ENCODE results near the gene TNXB. TPM values are rescaled to one million over a fixed set of nuclear protein-coding genes. Genes with fewer than 3 reads are reported as not detected.
"Not testable (repeated sequence)": the region's sequence is repeated elsewhere in the genome, so short reads cannot be mapped to it uniquely, and the experiment has no call there.

TNXB gene
- total and polyA plus RNA-seq, 2 donors (not counting 1 experiment from before 2014, with no cell fraction given): 8.1 to 63.9 TPM

DNA sequence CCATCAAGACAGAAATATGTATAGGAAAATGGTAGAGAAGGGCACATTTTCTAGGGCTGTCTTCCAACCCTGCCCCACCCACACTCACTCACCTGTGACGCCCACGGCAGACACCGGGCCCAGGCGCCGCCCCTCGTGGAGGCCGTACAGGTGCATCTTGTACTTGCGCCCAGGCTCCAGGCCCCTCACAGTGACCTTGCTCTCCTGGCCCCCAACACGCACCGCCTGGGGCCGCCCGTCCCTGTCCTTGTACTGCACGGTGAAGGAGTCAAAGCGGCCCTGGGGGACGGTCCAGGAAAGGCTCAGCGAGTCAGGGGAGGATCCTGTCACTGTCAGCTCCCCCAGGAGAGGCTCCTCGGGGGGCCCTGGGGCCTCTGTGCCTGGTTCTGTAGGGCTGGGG is 51.2 kb downstream of the TNXB start:
- H3K9ac ChIP-seq (ENCODE audit: insufficient read depth, low read length): no peak overlapping the region
- no peak overlapping the region for H3K4me2 ChIP-seq (ENCODE audit: extremely low read depth, insufficient read depth, low read length)
- no peaks in the 10 kb centered on the region for H3K79me2 ChIP-seq (ENCODE audit: control insufficient read depth, insufficient read depth, low read length)
- H3K4me3 ChIP-seq (replicated peaks in 1 of 4; ENCODE audit: control extremely low read depth in 1 of 4, insufficient read depth in 1 of 4, low read depth in 3 of 4, low read length in 4 of 4): no peak overlapping the region
- DNase-seq (ENCODE audit: low read depth in 2 of 2): no peak
- no peaks in the 10 kb centered on the region for H4K20me1 ChIP-seq (ENCODE audit: control insufficient read depth, extremely low read depth, insufficient read depth, low read length)
- H3K27ac ChIP-seq (ENCODE audit: insufficient read depth, low read length): no peak overlapping the region
- H2AFZ ChIP-seq (ENCODE audit: low read length): no peak overlapping the region
- H3K9me3 ChIP-seq (ENCODE audit: control insufficient read depth, insufficient read depth, low read depth, low read length): no peaks in the 10 kb centered on the region
- peaks cover 2% of the 10 kb centered on the region for H3K36me3 ChIP-seq (ENCODE audit: control insufficient read depth, insufficient read depth, low read length)
- TF ChIP-seq EZH2 (IDR thresholded peaks at IDR 0.05; ENCODE audit: low read length, missing control alignments): no peak
- TF ChIP-seq, protein P1, sequence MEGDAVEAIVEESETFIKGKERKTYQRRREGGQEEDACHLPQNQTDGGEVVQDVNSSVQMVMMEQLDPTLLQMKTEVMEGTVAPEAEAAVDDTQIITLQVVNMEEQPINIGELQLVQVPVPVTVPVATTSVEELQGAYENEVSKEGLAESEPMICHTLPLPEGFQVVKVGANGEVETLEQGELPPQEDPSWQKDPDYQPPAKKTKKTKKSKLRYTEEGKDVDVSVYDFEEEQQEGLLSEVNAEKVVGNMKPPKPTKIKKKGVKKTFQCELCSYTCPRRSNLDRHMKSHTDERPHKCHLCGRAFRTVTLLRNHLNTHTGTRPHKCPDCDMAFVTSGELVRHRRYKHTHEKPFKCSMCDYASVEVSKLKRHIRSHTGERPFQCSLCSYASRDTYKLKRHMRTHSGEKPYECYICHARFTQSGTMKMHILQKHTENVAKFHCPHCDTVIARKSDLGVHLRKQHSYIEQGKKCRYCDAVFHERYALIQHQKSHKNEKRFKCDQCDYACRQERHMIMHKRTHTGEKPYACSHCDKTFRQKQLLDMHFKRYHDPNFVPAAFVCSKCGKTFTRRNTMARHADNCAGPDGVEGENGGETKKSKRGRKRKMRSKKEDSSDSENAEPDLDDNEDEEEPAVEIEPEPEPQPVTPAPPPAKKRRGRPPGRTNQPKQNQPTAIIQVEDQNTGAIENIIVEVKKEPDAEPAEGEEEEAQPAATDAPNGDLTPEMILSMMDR (conservative IDR thresholded peaks at IDR 0.05 in 1 of 2, IDR thresholded peaks at IDR 0.05 in 1 of 2; ENCODE audit: low read depth in 1 of 2, low read length in 2 of 2): no peak
- H3K27me3 ChIP-seq (ENCODE audit: control insufficient read depth, insufficient read depth, low read length): peaks cover 3% of the 10 kb centered on the region
- H3K4me1 ChIP-seq (ENCODE audit: control insufficient read depth, extremely low read depth, insufficient read depth, low read length): no peaks in the 10 kb centered on the region

DNA sequence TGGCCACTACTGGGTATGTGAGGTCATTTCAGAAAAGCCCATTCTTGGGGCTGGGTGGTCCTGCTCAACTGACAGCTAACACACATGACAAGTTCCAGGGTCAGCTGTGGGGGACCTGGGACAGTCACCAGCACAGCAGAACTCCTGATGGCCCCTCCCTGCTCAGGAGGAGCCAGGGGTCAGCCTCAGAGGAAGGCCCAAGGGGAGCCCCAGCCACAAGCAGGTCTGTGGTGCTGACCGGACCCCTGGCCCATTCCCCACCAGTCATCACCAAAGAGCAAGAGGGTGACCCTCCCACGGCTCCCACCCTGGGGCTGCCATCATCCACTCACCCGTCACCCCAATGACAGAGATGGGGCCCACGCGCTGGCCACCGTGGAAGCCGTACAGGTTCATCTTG is 52.9 kb downstream of the TNXB start:
- no peaks in the 10 kb centered on the region for H3K4me1 ChIP-seq (ENCODE audit: control insufficient read depth, extremely low read depth, insufficient read depth, low read length)
- no peaks in the 10 kb centered on the region for H4K20me1 ChIP-seq (ENCODE audit: control insufficient read depth, extremely low read depth, insufficient read depth, low read length)

DNA sequence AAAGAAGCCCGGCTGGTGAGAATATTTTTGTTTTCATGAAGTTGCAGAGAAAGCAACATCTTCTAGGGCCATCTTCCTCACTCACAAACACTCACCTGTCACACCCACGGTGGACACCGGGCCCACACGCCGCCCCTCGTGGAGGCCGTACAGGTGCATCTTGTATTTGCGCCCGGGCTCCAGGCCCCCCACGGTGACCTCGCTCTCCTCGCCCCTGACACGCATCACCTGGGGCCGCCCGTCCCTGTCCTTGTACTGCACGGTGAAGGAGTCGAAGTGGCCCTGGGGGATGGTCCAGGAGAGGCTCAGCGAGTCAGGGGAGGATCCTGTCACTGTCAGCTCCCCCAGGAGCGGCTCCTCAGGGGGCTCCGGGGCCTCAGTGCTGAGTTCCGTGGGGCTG is 53.4 kb downstream of the TNXB start:
- not testable (repeated sequence) for DNase-seq (ENCODE audit: low read depth in 2 of 2); H2AFZ ChIP-seq (ENCODE audit: low read length); H3K27me3 ChIP-seq (ENCODE audit: control insufficient read depth, insufficient read depth, low read length); H3K4me3 ChIP-seq (replicated peaks in 1 of 4; ENCODE audit: control extremely low read depth in 1 of 4, insufficient read depth in 1 of 4, low read depth in 3 of 4, low read length in 4 of 4); H4K20me1 ChIP-seq (ENCODE audit: control insufficient read depth, extremely low read depth, insufficient read depth, low read length); H3K4me2 ChIP-seq (ENCODE audit: extremely low read depth, insufficient read depth, low read length); H3K9me3 ChIP-seq (ENCODE audit: control insufficient read depth, insufficient read depth, low read depth, low read length); H3K27ac ChIP-seq (ENCODE audit: insufficient read depth, low read length); H3K9ac ChIP-seq (ENCODE audit: insufficient read depth, low read length); H3K79me2 ChIP-seq (ENCODE audit: control insufficient read depth, insufficient read depth, low read length); H3K36me3 ChIP-seq (ENCODE audit: control insufficient read depth, insufficient read depth, low read length); H3K4me1 ChIP-seq (ENCODE audit: control insufficient read depth, extremely low read depth, insufficient read depth, low read length)

More for the DNA sequence above, 52.9 kb downstream of the TNXB start:
- no peaks in the 10 kb centered on the region for H3K9me3 ChIP-seq (ENCODE audit: control insufficient read depth, insufficient read depth, low read depth, low read length)
- no peak for TF ChIP-seq EZH2 (IDR thresholded peaks at IDR 0.05; ENCODE audit: low read length, missing control alignments)
- TF ChIP-seq, protein P1 (conservative IDR thresholded peaks at IDR 0.05 in 1 of 2, IDR thresholded peaks at IDR 0.05 in 1 of 2; ENCODE audit: low read depth in 1 of 2, low read length in 2 of 2): no peak
- H3K9ac ChIP-seq (ENCODE audit: insufficient read depth, low read length): no peak overlapping the region
- no peak for DNase-seq (ENCODE audit: low read depth in 2 of 2)
- H3K4me3 ChIP-seq (replicated peaks in 1 of 4; ENCODE audit: control extremely low read depth in 1 of 4, insufficient read depth in 1 of 4, low read depth in 3 of 4, low read length in 4 of 4): no peak overlapping the region
- peaks cover 3% of the 10 kb centered on the region for H3K27me3 ChIP-seq (ENCODE audit: control insufficient read depth, insufficient read depth, low read length)
- no peak overlapping the region for H3K4me2 ChIP-seq (ENCODE audit: extremely low read depth, insufficient read depth, low read length)
- H2AFZ ChIP-seq (ENCODE audit: low read length): no peak overlapping the region
- no peak overlapping the region for H3K27ac ChIP-seq (ENCODE audit: insufficient read depth, low read length)
- H3K36me3 ChIP-seq (ENCODE audit: control insufficient read depth, insufficient read depth, low read length): peaks cover 2% of the 10 kb centered on the region
- H3K79me2 ChIP-seq (ENCODE audit: control insufficient read depth, insufficient read depth, low read length): no peaks in the 10 kb centered on the region

DNA sequence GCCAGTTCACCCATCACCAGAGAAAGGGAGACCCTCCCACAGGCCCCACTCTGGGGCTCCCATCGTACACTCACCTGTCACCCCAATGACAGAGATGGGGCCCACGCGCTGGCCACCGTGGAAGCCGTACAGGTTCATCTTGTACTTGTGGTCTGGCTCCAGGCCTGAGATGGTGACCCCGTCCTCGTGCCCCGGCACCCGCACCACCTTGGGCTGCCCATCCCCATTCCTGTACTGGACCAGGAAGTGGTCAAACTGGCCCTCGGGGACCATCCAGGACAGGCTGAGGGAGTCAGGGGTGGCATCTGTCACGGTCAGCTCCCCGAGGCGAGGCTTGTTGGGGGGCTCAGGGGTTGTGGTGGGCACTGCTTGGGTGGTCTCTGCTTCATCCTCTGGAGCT is 55.8 kb downstream of the TNXB start:
- H3K9me3 ChIP-seq (ENCODE audit: control insufficient read depth, insufficient read depth, low read depth, low read length); H3K4me3 ChIP-seq (replicated peaks in 1 of 4; ENCODE audit: control extremely low read depth in 1 of 4, insufficient read depth in 1 of 4, low read depth in 3 of 4, low read length in 4 of 4); H4K20me1 ChIP-seq (ENCODE audit: control insufficient read depth, extremely low read depth, insufficient read depth, low read length); H3K4me2 ChIP-seq (ENCODE audit: extremely low read depth, insufficient read depth, low read length); DNase-seq (ENCODE audit: low read depth in 2 of 2); H3K9ac ChIP-seq (ENCODE audit: insufficient read depth, low read length); H3K36me3 ChIP-seq (ENCODE audit: control insufficient read depth, insufficient read depth, low read length); H2AFZ ChIP-seq (ENCODE audit: low read length); H3K79me2 ChIP-seq (ENCODE audit: control insufficient read depth, insufficient read depth, low read length); H3K27ac ChIP-seq (ENCODE audit: insufficient read depth, low read length); H3K4me1 ChIP-seq (ENCODE audit: control insufficient read depth, extremely low read depth, insufficient read depth, low read length); H3K27me3 ChIP-seq (ENCODE audit: control insufficient read depth, insufficient read depth, low read length): not testable (repeated sequence)

DNA sequence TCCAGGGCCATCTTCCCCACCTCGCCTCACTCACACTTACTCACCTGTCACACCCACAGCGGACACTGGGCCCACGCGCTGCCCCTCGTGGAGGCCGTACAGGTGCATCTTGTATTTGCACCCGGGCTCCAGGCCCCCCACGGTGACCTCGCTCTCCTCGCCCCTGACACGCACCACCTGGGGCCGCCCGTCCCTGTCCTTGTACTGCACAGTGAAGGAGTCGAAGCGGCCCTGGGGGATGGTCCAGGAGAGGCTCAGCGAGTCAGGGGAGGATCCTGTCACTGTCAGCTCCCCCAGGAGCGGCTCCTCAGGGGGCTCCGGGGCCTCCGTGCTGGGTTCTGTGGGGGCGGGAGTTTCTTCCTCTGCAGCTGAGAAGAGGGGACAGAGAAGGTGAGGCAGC is 56.5 kb downstream of the TNXB start:
- not testable (repeated sequence) for H3K4me3 ChIP-seq (replicated peaks in 1 of 4; ENCODE audit: control extremely low read depth in 1 of 4, insufficient read depth in 1 of 4, low read depth in 3 of 4, low read length in 4 of 4); H3K4me1 ChIP-seq (ENCODE audit: control insufficient read depth, extremely low read depth, insufficient read depth, low read length); H3K36me3 ChIP-seq (ENCODE audit: control insufficient read depth, insufficient read depth, low read length); H3K27me3 ChIP-seq (ENCODE audit: control insufficient read depth, insufficient read depth, low read length); H3K9ac ChIP-seq (ENCODE audit: insufficient read depth, low read length); H3K27ac ChIP-seq (ENCODE audit: insufficient read depth, low read length); H2AFZ ChIP-seq (ENCODE audit: low read length); H3K4me2 ChIP-seq (ENCODE audit: extremely low read depth, insufficient read depth, low read length); H4K20me1 ChIP-seq (ENCODE audit: control insufficient read depth, extremely low read depth, insufficient read depth, low read length); H3K79me2 ChIP-seq (ENCODE audit: control insufficient read depth, insufficient read depth, low read length); DNase-seq (ENCODE audit: low read depth in 2 of 2); H3K9me3 ChIP-seq (ENCODE audit: control insufficient read depth, insufficient read depth, low read depth, low read length)
